Body of pancreas (tissue), 4 donors: ENCODE data around the gene FMNL2.

Experiments used
- CTCF ChIP-seq, 7 experiments: fragments of 450-650 bp in 4 of 7; fragments of 200-600 bp in 3 of 7; sonication (generic) in 3 of 7; IDR thresholded peaks; one replicate each; pipeline ENCODE4 v1.5.1; 2016 to 2019; ENCODE audit warnings: antibody characterized with exemption in 7 of 7
- POLR2A ChIP-seq, 3 donors: fragments of 450-650 bp; IDR thresholded peaks; one replicate each; pipeline ENCODE4 v1.6.1; 2016; ENCODE audit warnings: antibody characterized with exemption in 3 of 3, mild to moderate bottlenecking in 2 of 3

GRCh38 chr2:152626911-152627339 lies 292.0 kb downstream of the FMNL2 start:
- TF ChIP-seq CTCF (IDR thresholded peaks at IDR 0.05) (no peak), POLR2A (IDR thresholded peaks at IDR 0.05) (no peak)
